Stimulated activated CD4-positive, alpha-beta T cell treated with anti-CD3 and anti-CD28 coated beads, Interleukin-4, amount 100 ng/mL, for 24 hours (primary cell): Measurements from ENCODE around the gene CBX7.
A peak's percentile ranks its signal among the peaks of the same experiment; 100 is the strongest.

Experiments
- DNase-seq: peaks from one replicate; pipeline ENCODE4 v3.0.0-alpha.2; 2020

The CBX7 gene

DNA sequence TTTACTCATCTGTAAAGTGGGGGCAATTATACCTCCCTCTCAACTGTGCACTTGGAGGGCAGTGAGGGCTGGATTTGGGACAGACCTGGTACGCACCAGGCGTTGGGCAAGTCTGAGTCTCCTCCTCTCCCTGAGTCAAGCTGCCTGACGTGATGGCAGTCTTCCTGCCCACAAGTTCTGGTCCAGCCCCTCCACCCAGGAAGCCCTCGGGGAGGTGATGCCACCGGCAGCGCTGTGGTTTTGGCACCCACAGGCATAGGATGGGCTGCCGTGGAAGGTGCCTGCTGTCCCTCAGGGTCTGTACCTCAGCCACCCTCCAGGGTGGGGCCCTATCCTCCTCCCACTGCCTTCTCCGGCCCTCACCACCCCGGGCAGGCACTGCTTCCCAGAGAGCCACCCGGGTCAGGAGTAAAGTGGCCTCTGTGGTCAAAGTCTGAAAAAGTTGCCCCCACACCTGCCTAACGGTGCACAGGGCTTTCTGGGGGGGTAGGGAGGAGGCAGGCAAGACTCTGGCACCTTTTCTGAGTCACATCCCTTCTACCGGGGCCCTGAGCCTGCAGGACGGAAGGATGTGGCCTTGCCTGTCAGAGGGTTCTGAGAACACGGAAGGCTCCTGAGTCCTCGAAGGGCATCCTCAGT, 61.9 kb downstream of the CBX7 start:
- DNase-seq: peak; percentile 82

DNA sequence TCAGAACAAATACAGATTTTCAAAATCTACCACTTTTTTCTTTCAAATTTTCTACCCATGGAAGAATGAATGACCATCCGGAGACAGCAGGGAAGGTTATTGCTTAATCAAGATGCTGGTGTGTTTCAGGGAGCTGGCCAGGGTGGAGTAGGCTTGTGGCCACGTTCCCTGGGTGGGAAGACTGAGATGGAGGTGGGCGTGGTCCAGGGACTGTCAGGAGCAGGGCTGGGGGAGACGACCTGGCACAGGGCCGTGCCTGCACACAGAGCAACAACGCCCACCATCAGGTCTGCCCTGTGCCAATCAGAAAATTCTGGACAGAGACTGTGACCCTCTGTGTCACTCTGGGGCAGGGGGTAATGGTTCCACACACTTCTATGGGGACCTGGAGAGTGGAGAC, 62.6 kb downstream of the CBX7 start:
- no peak for DNase-seq

DNA sequence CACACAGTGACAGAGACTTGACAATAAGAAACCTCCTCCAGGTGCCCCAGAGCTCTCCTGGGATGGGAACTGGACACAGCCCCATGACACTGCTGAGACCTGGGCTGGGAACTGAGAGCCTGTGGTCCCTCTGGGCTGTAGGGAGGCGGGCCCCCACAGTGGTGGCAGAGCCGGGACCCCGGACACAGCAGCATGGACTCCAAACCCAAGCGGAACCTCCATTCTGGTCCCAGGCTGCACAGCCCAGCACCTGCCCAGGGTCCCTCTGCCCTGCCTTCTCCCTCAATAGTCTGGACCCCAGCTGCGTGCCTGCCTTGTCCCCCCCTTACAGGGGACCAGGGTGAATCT, 63.8 kb downstream of the CBX7 start:
- DNase-seq: no peak

DNA sequence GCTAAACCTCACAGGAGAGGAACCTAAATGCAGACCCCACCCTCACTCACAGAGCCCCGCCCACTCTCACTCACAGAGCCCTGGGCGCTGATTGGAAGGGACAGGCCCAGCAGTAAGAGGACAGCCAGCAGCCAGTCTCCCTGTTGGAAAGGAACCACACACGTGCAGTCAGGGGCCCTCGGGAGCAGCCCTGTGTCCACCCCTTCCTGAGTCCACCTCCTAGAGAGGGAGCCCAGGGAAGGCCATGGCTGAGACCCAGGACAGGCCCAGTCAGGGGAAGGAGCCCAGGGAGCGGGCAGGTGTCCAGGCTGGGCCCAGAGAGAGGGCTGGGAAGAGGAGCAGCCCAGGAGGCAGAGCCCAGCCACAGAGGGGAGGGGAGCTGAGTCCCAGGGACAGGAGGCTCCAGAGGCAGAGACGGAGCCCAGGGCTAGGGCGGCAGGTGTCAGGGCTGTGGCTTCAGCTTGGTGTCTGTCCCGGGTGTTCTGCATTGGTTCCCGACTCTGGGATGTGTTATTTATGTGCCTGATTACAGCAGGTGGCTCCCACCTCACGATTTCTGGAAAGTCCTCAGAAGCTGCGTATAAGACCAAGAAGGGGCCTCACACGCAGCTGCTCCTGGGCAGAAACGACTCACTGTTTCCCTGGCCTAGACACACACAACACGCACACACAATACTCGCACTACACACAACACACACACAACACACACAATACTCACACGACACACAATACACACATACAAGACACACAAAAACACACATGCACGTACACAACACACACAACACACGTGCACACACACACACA, 64.4 kb downstream of the CBX7 start:
- DNase-seq: no peak

DNA sequence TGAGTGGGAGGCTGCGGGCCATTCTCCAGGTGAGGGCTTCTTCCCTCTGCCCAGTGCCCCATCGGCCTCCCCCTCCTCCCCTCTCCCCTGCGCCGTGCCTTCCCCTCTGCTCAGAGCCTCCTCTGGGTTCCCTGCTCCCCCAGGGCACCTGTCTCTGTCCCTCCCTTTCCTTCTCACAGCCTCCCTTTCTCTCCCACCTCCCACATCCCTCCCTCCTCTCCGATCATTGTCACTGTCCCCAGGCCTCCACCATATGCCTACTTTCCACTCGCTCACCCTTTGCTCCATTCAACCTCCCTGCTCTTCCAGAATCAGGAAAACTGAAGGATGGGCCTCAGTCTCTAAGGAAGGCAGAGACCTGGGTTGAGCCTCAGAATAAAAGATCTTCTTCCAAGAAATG, 65.4 kb downstream of the CBX7 start:
- no peak for DNase-seq

DNA sequence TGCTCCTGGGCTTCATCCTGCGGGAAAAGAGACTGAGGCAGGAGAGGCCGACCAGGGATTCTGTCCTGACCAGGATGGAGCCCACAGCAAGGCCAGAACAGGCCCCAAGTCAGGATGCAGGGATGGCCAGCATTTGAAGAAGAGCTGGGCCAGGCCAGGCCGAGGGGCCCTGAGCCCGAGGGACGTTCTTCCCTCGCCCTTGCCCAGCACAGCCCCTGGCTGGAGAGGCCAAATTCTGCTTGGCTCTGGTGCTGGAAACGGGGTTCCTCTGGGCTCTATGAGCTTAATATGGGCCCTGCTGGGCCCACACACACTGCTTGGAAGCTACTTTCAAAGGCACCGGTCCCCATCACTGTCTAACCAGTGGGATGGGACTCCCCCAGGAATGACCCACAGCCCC, 67.8 kb downstream of the CBX7 start:
- DNase-seq: no peak

DNA sequence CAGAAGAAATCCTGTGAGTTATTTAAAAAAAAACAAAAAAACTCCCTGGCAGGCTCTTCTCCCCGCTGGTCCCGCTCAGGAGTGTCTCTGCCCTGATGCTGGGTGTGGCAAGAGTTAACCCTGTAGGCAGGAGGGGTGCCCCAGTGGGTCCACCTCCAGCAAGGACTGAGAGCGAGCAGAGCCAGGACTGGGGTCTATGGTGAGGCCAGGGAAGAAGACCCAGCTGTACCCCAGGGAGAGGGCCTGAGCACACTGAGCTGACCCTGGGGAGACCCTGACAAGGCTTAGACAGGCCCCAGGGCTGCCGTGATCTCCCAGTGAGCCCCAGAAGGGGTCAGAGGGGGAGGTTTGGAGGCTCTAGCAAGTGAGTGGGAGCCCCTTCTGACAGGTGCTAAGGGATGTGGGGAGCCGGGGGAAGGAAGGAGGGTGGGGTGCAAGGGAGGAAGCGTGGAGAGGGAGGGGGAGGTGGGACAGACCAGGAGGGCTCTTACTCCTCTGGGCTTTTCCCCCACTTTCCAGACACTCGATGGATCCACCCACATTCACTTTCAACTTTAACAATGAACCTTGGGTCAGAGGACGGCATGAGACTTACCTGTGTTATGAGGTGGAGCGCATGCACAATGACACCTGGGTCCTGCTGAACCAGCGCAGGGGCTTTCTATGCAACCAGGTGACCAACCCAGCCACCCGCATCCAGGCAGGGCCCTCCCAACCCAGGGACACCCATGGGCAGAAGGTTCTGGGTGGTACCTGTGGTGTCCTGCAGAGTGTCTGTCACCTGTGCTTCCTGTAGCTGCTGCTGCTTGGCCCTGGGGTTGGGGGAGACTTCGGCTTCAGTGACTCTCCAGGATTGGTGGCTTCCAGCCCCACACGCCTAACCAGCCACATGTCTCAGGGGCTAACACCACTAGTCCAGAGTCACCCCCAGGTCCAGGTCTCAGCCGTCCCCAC, 69.0 kb downstream of the CBX7 start:
- no peak for DNase-seq

DNA sequence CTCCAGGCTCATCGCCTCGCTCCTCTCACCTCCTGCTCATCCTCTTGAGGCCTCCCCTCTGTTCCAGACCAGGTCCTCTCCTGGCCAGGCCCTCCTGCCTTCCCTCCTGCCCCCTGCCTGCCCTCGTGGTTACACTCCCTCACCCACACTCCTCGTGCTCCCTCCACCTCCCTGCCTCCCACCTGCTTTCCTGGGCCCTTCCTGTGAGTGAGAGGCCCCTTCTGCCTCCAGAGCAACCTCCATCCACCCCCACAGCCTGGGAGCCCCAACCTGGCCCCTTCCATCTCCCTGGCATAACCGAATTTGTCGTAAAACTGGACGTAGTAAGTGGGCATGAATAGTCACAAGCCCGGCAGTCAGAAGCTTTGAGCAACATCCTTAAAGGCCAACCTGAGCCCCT, 70.9 kb downstream of the CBX7 start:
- DNase-seq: no peak

DNA sequence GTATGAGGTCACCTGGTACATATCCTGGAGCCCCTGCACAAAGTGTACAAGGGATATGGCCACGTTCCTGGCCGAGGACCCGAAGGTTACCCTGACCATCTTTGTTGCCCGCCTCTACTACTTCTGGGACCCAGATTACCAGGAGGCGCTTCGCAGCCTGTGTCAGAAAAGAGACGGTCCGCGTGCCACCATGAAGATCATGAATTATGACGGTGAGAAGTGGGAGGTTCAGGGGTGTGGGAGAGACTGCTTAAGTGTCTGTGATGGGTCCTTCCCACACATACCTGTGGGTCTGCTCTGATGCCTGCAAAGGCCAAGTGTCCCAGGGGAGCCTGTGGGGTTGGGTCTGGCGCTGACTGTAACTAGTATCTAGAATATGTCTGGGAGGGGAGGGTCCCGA, 71.5 kb downstream of the CBX7 start:
- DNase-seq: no peak
